Colonic mucosa (tissue), 4 donors: ENCODE results near the gene DSG3. TPM values are rescaled to one million over a fixed set of nuclear protein-coding genes. Genes with fewer than 3 reads are reported as not detected.

ENCODE experiments used
- DNase-seq: peaks from one replicate; pipeline ENCODE4 v3.0.0-alpha.2; 2020
- H3K27ac ChIP-seq: fragments of 200-600 bp; one replicate; pipeline ENCODE4 v1.8.0; 2021
- H3K27me3 ChIP-seq: fragments of 200-600 bp; one replicate; pipeline ENCODE4 v1.8.0; 2021
- H3K36me3 ChIP-seq: fragments of 200-600 bp; one replicate; pipeline ENCODE4 v1.8.0; 2021
- H3K4me1 ChIP-seq: fragments of 200-600 bp; one replicate; pipeline ENCODE4 v1.8.0; 2021; ENCODE audit warnings: mild to moderate bottlenecking
- H3K4me3 ChIP-seq: fragments of 200-600 bp; one replicate; pipeline ENCODE4 v1.8.0; 2021
- H3K9ac ChIP-seq, 2 donors: one replicate each; pipeline ENCODE4 v1.7.0; 2013; ENCODE audit warnings: control low read depth in 2 of 2, low read depth in 2 of 2, low read length in 2 of 2
- H3K9me3 ChIP-seq: fragments of 200-600 bp; one replicate; pipeline ENCODE4 v1.8.0; 2021
- intact Hi-C: fragments of 100-400 bp; cut with DNase I; formaldehyde crosslinking; loops from one replicate; pipeline ENCODE4 v1.14.1; 2022
- total RNA-seq, 2 donors: library from RNA; stranded (reverse); fragmentation: NEBNext Ultra II Directional in 1 of 2; extraction: Animal tissue kit (Norgen Biotek cat#: 25700) in 1 of 2; gene quantifications; one replicate each; pipeline ENCODE4 v1.2.1, GENCODE V29; 2021
- TF ChIP-seq, protein P1 (sequence below): fragments of 200-600 bp; IDR thresholded peaks from one replicate; pipeline ENCODE4 v1.8.0; 2022; ENCODE audit warnings: antibody characterized with exemption, mild to moderate bottlenecking
- donor health status: healthy.
- donor health status: DM: no; HTN: no; CAD: no.
- donor health status: DM: no; HTN: no; CAD: no.

Gene DSG3
- total RNA-seq, 2 donors from 2014 or later: 0.07 to 0.40 TPM

DNA sequence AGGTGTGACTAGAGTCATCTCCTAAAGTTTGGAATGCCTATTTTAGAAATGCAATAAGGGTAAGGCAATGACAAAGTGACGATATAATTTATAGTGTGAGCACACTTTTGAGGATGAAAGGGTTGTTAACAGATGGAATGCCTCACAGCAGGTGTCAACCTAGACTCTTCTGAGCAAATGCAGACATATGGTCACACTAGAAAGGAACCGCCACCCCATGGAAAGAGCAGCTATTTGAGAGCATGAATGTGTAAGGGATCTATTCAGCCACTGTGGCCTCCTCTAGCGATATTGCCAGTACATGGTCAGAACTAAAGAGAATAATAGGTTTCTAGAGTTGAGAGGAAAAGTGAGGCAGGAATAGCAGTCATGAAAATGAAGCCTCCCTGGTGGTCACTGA, 68.9 kb downstream of the DSG3 start:
- H3K4me1 ChIP-seq: no peaks in the 10 kb centered on the region
- no peak overlapping the region for H3K9ac ChIP-seq
- no peak overlapping the region for H3K27ac ChIP-seq
- H3K4me3 ChIP-seq: no peak overlapping the region
- H3K36me3 ChIP-seq: no peaks in the 10 kb centered on the region
- intact Hi-C loops: no loop called here
- TF ChIP-seq, protein P1, sequence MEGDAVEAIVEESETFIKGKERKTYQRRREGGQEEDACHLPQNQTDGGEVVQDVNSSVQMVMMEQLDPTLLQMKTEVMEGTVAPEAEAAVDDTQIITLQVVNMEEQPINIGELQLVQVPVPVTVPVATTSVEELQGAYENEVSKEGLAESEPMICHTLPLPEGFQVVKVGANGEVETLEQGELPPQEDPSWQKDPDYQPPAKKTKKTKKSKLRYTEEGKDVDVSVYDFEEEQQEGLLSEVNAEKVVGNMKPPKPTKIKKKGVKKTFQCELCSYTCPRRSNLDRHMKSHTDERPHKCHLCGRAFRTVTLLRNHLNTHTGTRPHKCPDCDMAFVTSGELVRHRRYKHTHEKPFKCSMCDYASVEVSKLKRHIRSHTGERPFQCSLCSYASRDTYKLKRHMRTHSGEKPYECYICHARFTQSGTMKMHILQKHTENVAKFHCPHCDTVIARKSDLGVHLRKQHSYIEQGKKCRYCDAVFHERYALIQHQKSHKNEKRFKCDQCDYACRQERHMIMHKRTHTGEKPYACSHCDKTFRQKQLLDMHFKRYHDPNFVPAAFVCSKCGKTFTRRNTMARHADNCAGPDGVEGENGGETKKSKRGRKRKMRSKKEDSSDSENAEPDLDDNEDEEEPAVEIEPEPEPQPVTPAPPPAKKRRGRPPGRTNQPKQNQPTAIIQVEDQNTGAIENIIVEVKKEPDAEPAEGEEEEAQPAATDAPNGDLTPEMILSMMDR: no peak
- H3K27me3 ChIP-seq: no peaks in the 10 kb centered on the region
- H3K9me3 ChIP-seq: no peaks in the 10 kb centered on the region
- no peak for DNase-seq

DNA sequence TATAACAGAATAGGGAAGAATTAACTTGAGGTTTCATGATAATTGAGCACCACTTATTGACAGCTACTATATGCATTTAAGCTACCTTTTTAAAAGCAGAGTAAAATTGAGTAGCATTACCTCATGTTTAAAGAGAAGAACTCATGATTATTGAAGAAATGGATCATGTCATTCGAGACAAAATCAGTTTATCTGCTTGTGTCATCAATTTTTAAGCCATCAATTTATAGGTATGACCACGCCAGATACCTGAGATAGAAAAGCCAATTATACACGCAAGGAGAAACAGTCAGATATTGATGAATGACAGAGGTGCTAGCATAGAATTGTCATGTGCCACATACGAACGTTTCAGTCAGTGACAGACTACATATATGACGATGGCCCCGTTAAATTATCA, 78.8 kb downstream of the DSG3 start:
- TF ChIP-seq, protein P1: no peak
- H3K36me3 ChIP-seq: no peaks in the 10 kb centered on the region

More for the DNA sequence above, 78.8 kb downstream of the DSG3 start:
- no peak overlapping the region for H3K27ac ChIP-seq
- no peaks in the 10 kb centered on the region for H3K27me3 ChIP-seq
- H3K4me3 ChIP-seq: no peak overlapping the region
- no peak overlapping the region for H3K9ac ChIP-seq
- intact Hi-C loops: no loop called here
- no peaks in the 10 kb centered on the region for H3K4me1 ChIP-seq
- no peaks in the 10 kb centered on the region for H3K9me3 ChIP-seq
- no peak for DNase-seq

Other genes with a start within 250 kb of the DSG3 start
- gene DSG1, start 129.6 kb upstream of the DSG3 start, total RNA-seq: not detected
- under 1 TPM; 0.16 to 0.27 TPM for gene DSG4, start 71.0 kb upstream of the DSG3 start, total RNA-seq
- gene DSG2, start 50.4 kb downstream of the DSG3 start, total RNA-seq: 100 to 1,000 TPM; 237 to 308 TPM
- 1 to 10 TPM; 1.7 to 2.8 TPM for gene TTR, start 144.1 kb downstream of the DSG3 start, total RNA-seq
- 1 to 10 TPM; 5.7 to 7.5 TPM for gene B4GALT6, start 236.8 kb downstream of the DSG3 start, total RNA-seq